ENCODE measurements around the gene PARP8. TPM values are rescaled to one million over a fixed set of nuclear protein-coding genes. Genes with fewer than 3 reads are reported as not detected.

The PARP8 gene
- total and polyA plus RNA-seq, 9 of the 15 experiments (the other 6 are each of a cell fraction or from before 2014, with no cell fraction given) = 0.03 to 0.31 TPM; not detected in 7

DNA sequence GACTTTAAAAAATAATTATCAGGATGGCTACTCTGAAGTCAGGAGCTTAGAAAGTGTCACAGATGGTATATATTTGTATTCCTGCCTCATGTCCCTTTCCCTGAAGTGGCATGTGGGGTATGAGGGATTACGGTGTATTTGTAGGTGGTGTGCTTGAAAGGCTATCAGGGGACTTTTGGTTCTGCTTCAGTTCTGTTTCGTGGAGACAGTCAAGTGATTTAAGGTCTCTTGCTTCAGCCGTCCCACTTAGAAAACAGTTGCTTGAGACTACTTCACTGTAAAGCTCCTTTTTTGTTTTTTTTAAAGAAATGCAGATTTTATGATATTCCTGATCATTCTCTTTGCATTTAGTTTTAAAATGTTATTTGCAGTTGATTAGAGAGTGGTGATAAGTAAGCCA, 18.3 kb downstream of the PARP8 start:
- Histone ChIP-seq H3K36me3 (ENCODE audit: control insufficient read depth, insufficient read depth, low read length) (no peaks in the 10 kb centered on the region), H4K20me1 (replicated peaks; ENCODE audit: control insufficient read depth, insufficient read depth, low read length) (no peaks in the 10 kb centered on the region), H3K4me2 (ENCODE audit: insufficient read depth, low read length) (no peak overlapping the region), H3K4me3 (no peak overlapping the region), H3K27ac (ENCODE audit: extremely low read depth, low read depth, low read length) (no peak overlapping the region), H3K9me3 (replicated peaks; ENCODE audit: control insufficient read depth, insufficient read depth, low read depth, low read length) (no peaks in the 10 kb centered on the region), H3K9ac (ENCODE audit: insufficient read depth in 1 of 2, low read depth in 2 of 2, low read length in 2 of 2) (no peak overlapping the region), H3K79me2 (ENCODE audit: control insufficient read depth, insufficient read depth, low read length) (no peaks in the 10 kb centered on the region), H3K9me1 (ENCODE audit: control insufficient read depth, insufficient read depth, low read length) (no peaks in the 10 kb centered on the region), H3K4me1 (replicated peaks in 1 of 2; ENCODE audit: control insufficient read depth in 2 of 2, insufficient read depth in 2 of 2, low read length in 2 of 2) (no peaks in the 10 kb centered on the region), H3K27me3 (ENCODE audit: control insufficient read depth in 2 of 2, insufficient read depth in 2 of 2, low read length in 2 of 2) (no peaks in the 10 kb centered on the region), H2AFZ (ENCODE audit: low read depth, low read length) (no peak overlapping the region)
- 7% methylated on average over 3 of the region's 3 CpGs for WGBS (ENCODE audit: insufficient coverage, low coverage, missing lambda C conversion rate)
- intact Hi-C loops (cut with micrococcal nuclease) = no loop called here
- in situ Hi-C loops (cut with MboI) = no loop called here
- ChIA-PET CTCF (ENCODE audit: low intra/inter-chr PET ratio) (no interaction called here), POLR2A (no interaction called here)
- no TSS peak for BruUV-seq (replicated peaks)
- no peak for FAIRE-seq
- DNase-seq (ENCODE audit: extremely low read depth in 1 of 4, low spot score in 3 of 4) = no peak
- no peak for ATAC-seq
- TF ChIP-seq, protein P1, sequence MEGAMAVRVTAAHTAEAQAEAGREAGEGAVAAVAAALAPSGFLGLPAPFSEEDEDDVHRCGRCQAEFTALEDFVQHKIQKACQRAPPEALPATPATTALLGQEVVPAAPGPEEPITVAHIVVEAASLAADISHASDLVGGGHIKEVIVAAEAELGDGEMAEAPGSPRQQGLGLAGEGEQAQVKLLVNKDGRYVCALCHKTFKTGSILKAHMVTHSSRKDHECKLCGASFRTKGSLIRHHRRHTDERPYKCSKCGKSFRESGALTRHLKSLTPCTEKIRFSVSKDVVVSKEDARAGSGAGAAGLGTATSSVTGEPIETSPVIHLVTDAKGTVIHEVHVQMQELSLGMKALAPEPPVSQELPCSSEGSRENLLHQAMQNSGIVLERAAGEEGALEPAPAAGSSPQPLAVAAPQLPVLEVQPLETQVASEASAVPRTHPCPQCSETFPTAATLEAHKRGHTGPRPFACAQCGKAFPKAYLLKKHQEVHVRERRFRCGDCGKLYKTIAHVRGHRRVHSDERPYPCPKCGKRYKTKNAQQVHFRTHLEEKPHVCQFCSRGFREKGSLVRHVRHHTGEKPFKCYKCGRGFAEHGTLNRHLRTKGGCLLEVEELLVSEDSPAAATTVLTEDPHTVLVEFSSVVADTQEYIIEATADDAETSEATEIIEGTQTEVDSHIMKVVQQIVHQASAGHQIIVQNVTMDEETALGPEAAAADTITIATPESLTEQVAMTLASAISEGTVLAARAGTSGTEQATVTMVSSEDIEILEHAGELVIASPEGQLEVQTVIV (CRISPR knock-in tag; IDR thresholded peaks at IDR 0.05; ENCODE audit: borderline replicate concordance) = no peak
- TF ChIP-seq CBFB (CRISPR knock-in tag; IDR thresholded peaks at IDR 0.05) (no peak), NFATC3 (IDR thresholded peaks at IDR 0.05) (no peak), GTF3C2 (IDR thresholded peaks at IDR 0.05; ENCODE audit: borderline replicate concordance, extremely low read depth, insufficient read length) (no peak), ELF4 (CRISPR knock-in tag; IDR thresholded peaks at IDR 0.05) (no peak), CHD4 (IDR thresholded peaks at IDR 0.05; ENCODE audit: insufficient read depth, insufficient replicate concordance, low read depth, low read length, poor library complexity, severe bottlenecking) (no peak), ZNF12 (CRISPR knock-in tag; IDR thresholded peaks at IDR 0.05) (no peak), ARNT (IDR thresholded peaks at IDR 0.05) (no peak), STAT5B (CRISPR knock-in tag; IDR thresholded peaks at IDR 0.05) (no peak)
- TF ChIP-seq, protein P2, sequence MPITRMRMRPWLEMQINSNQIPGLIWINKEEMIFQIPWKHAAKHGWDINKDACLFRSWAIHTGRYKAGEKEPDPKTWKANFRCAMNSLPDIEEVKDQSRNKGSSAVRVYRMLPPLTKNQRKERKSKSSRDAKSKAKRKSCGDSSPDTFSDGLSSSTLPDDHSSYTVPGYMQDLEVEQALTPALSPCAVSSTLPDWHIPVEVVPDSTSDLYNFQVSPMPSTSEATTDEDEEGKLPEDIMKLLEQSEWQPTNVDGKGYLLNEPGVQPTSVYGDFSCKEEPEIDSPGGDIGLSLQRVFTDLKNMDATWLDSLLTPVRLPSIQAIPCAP (CRISPR knock-in tag; IDR thresholded peaks at IDR 0.05; ENCODE audit: borderline replicate concordance) = no peak
- TF ChIP-seq, protein P3, sequence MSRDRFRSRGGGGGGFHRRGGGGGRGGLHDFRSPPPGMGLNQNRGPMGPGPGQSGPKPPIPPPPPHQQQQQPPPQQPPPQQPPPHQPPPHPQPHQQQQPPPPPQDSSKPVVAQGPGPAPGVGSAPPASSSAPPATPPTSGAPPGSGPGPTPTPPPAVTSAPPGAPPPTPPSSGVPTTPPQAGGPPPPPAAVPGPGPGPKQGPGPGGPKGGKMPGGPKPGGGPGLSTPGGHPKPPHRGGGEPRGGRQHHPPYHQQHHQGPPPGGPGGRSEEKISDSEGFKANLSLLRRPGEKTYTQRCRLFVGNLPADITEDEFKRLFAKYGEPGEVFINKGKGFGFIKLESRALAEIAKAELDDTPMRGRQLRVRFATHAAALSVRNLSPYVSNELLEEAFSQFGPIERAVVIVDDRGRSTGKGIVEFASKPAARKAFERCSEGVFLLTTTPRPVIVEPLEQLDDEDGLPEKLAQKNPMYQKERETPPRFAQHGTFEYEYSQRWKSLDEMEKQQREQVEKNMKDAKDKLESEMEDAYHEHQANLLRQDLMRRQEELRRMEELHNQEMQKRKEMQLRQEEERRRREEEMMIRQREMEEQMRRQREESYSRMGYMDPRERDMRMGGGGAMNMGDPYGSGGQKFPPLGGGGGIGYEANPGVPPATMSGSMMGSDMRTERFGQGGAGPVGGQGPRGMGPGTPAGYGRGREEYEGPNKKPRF (IDR thresholded peaks at IDR 0.05; ENCODE audit: low read depth, low read length) = no peak
- TF ChIP-seq, protein P4, sequence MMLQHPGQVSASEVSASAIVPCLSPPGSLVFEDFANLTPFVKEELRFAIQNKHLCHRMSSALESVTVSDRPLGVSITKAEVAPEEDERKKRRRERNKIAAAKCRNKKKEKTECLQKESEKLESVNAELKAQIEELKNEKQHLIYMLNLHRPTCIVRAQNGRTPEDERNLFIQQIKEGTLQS (IDR thresholded peaks at IDR 0.05) = no peak
- TF ChIP-seq, protein P4 (CRISPR knock-in tag; conservative IDR thresholded peaks at IDR 0.05) = no peak
